NCI-H510A (cell line): ENCODE measurements around the gene FBXW8.

Source experiments
- DNase-seq: peaks from one replicate; lab custom pipeline; 2025; lab: John Stamatoyannopoulos, UW

FBXW8 gene

DNA sequence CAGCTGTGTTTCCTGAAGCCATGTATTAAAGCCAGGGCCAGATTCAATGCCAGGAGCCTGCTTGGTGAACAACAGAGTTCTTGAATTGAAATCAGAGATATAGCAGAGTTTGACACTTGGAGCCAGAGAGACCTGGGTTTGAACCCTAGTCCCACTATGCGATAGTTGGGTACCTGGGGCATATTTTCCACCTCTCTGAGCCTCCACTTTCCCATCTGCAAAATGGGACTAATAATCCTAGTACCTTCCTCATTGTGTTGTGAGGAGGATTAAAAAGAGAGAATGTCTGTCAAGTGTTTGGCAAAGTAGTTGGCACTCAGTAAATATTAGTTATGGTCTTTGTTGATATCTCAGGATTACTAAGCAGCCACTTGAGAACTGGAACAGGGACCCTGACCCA, 23.5 kb upstream of the FBXW8 start:
- no peak for DNase-seq

DNA sequence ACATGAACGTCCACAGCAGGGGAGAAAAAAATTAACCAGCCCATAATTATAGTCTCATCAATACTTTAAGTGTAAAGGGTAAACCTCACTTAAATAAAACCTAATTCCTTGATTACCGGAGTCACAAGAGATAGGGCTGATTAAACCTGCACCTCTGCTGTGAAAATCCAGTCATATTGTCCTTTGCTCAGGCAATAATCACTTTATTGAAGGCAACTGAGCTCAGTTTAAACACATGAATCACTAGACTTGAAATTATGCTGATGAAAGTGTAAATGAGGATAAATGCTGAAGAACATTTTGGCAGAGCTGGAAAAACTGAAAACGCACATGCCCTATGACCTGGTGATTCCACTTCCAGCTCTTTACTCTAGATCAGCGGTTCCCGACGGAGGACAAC, 22.9 kb upstream of the FBXW8 start:
- DNase-seq = no peak

DNA sequence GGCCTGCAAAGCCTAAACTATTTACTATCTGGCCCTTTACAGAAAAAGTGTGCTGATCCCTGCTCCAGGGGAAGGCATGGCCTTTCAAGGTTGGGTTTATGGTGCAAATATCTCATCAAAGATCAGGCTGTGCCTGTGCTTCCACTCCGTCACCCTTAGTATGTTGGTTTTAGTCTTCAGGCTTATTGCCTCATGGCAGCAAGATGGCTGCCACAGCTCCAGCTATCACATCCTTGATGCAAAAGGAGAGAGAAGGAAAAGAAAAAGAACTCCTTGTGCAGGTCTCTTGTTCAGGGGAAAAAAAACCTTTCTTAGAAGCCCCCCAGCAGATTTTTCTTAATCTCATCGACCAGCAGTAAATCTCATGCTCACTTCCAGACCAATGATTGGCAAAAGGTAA, 20.4 kb upstream of the FBXW8 start:
- no peak for DNase-seq

DNA sequence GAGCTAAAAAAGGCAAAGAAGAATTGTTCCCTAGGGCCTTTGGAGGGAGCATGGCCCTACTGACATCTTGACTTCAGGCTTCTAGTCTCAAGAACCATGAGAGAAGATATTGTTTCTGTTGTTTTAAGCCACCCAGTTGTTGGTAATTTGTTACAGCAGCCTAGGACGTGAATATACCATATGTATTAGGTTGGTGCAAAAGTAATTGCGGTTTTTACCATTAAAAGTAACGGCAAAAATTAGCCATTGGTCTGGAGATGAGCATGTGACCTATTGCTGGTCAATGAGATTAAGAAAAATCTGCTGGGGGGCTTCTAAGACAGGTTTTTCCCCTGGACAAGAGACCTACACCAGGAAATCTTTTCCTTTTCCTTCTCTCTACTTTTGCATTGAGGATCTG, 19.7 kb upstream of the FBXW8 start:
- DNase-seq = no peak

DNA sequence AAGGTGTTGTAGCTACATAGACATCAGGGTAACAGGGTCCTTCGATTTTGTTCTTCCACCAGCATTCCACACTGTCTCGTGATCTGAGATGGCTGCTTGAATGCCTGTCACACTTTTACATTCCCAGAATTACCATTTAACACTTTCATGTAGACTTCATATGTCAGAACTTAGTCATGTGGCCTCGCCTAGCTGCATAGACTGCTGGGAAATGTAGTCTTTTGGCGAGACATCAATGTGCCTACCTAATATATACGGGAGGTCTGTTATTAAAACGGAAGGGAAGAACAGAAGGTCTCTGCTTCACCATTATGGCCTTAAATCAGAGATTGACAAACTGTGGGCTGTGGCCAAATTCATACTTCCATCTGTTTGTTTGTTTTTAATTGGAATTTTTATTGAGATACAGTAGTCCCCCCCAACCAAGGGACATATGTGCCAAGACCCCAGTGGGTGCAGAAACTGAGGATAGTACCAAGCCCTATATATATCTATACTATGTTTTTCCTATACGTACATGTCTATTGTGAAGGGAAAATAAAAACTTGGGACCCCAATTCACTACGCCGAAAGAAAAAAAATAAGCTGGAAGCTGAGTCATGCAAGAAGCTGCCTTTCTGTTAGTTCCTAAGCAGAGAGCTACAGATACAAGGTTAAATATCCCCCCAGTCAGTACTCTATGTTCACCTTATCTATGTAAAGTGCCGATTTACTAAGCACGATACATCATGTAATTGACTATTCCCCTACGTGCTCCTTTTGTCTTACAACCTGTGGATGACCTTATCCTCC, 18.2 kb upstream of the FBXW8 start:
- DNase-seq = no peak

DNA sequence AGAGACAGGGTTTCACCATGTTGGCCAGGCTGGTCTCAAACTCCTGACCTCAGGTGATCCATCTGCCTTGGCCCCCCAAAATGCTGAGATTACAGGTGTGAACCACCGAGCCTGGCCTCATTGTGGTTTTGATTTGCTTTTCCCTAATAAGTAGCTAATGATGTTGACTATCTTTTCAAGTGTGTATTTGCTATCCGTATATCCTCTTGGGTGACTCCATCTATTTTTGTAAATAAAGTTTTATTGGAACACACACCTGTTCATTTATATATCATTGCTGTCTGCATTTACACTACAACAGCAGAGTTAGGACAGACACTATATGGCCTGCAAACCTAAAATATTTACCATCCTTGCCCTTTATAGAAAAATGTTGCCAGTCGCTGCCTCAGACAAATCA, 15.8 kb upstream of the FBXW8 start:
- DNase-seq = no peak

DNA sequence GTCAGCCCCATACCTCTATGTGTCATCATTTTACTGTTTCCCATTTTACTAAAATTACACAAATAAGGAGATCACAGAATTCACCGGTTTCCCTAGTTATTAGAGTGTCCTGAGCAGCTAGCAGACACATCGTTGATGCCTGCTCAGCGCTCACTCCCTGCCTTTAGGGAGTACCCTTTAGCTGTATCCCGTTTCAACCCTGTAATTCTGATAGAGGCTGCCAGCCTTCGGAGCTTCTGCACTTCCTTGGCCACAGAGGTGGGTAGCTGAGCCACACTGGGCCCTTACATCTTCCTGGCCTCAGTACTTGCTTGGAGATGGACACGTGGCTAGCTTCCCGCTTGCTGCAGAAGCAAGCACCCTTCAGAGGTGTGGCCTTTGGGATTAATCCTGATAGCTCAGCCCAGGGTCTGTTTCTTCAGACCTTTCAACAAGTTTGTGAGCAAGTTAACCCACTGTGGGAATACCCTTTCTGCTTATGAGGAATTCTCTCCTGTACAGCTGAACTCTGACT, 14.3 kb upstream of the FBXW8 start:
- no peak for DNase-seq

DNA sequence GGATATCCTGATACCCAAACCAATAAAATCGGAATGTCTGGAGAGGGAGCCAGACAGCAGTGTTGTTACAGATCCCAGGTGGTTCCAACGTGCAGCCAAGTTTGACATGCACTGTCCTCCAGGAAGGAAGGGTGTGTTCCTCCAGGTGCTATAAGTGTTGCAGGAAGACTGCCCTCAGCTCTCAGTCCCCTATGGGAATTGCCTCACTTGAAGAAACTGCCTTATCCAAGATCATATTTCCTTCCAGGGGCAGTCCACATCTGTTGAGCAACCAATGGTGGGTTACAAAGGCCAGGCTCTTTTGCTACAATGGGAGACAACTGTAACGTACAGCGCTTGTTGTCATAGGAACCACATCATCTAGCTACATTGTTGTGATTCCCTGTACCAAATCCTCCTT, 13.3 kb upstream of the FBXW8 start:
- no peak for DNase-seq

DNA sequence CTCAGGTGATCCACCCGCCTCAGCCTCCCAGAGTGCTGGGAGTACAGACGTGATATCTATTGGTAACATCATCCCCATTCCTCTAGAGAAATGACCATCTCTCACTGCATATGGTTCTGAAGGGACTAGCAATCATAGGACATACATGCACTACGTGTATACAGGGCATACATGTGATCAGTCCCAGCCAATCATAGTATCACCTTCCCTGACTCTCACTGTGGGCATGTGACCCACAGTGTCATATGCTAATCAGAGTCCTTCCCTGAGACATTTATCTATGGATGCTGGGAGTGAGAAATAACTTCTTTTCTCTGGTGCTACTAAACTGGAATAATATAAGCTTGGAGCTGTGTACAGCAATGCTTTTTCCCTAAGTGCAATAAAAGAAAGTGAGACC, 12.1 kb upstream of the FBXW8 start:
- no peak for DNase-seq

DNA sequence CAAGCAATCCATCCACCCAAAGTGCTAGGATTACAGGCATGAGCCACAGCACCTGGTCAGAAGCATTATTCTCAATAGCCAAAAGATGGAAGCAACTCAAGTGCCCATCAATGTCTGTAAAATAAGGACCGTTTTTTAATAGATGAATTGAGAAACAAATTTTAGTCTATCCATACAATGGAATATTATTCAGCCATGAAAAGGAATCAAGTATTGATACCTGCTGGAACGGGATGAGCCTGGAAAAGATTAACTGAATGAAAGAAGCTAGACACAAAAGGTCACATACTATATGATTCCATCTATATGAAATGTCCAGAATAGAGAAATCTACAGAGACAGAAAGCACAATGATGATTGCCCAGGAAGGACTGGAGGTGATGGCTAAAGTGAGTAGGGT, 9.1 kb upstream of the FBXW8 start:
- DNase-seq = no peak

DNA sequence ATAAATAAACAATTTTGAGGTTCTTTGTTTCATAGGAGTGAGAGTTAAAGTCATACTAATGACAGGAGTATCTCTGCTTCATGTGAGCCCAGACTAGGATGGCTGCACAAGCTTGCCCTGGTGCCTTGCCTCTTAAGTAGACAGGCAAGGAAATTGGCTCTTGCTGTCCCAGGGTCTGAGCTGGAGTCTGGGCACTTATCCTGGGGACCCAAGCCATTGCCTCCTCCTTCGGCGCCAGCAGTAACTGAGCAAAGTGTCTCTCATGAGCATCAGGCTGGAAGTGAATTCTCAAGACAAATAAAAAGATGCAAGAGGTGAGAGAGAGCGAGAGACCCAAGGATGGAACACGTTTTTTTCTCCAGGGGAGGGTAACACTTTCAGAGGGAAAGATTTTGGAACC, 6.9 kb upstream of the FBXW8 start:
- DNase-seq = no peak

DNA sequence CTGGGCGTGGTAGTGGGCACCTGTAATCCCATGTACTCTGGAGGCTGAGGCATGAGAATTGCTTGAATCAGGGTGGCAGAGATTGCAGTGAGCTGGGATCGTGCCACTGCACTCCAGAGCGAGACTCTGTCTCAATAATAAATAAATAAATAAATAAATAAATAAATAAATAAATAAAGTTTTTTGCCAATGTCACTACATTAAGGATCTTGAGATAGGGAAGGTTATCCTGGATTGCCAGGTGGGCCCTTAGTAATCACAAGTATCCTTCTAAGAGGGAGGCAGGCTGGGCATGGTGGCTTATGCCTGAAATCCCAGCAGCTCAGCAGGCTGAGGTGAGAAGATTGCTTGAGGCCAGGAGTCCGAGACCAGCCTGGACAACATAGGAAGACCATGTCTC, 4.5 kb upstream of the FBXW8 start:
- no peak for DNase-seq

DNA sequence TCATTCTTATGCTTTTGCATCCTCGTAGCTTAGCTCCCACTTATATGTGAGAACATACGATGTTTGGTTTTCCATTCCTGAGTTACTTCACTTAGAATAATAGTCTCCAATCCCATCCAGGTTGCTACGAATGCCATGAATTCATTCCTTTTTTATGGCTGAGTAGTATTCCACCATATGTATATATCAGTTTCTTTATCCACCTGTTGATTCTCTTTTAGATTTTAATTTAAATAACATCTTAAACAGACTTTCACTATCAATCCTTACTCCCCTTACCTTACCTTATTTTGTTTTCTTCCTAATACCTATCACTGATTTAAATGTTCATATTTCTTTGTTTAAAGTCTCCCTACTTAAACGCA, 488 bp upstream of the FBXW8 start:
- DNase-seq = no peak

DNA sequence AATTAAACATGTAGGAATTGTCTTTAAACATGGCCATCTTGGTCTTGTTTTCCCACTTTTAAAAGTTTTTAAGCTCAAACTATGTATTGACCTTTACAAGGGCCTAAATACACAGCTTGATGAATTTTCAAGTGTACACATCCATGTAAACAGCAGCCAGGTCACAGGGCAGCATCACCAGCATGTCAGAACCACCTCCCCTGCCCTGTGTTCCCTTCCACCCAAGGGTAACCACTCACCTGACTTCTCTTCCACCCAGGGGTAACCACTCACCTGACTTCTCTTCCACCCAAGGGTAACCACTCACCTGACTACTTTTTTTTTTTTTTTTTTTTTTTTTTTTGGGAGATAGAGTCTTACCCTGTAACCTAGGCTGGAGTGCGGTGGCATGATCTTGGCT, 4.6 kb downstream of the FBXW8 start:
- no peak for DNase-seq

DNA sequence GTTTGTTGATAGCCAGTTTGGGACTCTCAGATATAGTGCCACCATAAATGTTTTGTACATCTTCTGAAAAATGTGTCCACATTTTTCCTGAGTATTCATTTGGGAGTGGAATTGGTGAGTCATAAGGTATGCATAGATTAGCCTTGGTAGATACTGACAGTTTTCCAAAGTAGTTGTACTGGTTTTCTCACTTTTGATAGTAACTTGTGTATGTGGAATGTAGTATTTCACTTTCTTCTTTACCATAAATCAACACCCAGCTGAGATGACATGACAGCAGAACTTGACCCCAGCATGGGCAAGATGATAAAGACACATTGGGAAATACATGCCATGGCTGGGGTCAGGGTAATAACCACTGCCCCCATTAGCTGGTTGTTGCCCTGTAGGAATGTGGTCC, 5.4 kb downstream of the FBXW8 start:
- DNase-seq = no peak

DNA sequence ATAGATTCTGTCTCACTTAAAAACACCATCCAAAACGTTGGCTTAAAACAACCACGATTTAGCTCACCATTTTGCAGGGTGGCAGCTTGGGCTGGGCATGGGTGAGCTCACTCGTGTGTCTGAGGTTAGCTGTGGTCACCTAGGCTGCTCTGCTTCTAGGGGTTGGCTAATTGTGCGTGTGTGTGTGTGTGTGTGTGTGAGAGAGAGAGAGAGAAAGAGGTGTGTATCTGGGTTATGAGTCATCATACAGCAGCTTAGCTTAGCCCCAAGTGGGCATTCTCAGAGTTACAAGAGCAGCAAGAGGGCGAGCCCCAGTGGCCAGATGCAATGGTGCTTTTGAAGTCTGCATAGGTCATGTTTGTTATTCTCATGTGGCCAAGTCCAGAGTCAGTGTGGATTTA, 6.0 kb downstream of the FBXW8 start:
- peak; percentile 88 for DNase-seq

DNA sequence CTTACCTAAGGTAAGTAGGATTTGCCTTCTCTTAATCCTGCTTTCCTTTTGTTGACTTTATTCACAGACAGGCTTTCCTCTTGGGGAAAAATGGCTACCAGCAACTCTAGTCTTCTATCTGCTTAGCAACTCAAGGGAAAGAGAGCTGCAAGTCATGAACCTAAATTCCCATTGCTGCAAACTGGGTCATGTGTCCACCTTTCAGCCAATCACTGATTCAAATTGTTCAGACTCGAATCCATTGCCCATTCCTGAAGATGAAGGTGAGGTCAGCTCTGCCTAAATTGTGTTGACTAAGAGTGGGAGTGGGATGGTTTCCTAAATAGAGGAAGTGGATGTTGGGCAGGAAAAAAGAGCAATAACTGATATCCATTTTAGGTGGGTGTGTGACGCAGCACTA, 7.7 kb downstream of the FBXW8 start:
- DNase-seq = no peak

DNA sequence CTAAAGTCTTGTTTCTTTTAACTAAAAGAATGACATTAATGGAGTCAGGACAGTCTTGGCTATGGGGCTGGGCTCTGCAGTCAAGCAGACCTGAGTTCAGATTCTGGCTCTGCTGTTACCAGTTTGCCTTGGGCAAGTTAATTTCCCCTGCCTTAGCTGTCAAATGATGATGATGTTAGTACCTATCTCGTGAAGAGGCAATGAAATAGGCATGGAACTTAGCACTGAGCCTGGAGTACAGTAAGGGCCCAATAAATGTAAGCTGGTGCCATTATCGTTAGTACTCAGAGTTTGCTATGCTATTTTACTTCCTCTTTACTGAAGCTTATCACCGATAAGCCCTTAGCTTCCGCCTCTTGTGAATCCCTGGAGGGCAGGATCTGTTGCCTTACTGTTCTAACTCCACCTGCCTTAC, 8.5 kb downstream of the FBXW8 start:
- peak; percentile 44 for DNase-seq

DNA sequence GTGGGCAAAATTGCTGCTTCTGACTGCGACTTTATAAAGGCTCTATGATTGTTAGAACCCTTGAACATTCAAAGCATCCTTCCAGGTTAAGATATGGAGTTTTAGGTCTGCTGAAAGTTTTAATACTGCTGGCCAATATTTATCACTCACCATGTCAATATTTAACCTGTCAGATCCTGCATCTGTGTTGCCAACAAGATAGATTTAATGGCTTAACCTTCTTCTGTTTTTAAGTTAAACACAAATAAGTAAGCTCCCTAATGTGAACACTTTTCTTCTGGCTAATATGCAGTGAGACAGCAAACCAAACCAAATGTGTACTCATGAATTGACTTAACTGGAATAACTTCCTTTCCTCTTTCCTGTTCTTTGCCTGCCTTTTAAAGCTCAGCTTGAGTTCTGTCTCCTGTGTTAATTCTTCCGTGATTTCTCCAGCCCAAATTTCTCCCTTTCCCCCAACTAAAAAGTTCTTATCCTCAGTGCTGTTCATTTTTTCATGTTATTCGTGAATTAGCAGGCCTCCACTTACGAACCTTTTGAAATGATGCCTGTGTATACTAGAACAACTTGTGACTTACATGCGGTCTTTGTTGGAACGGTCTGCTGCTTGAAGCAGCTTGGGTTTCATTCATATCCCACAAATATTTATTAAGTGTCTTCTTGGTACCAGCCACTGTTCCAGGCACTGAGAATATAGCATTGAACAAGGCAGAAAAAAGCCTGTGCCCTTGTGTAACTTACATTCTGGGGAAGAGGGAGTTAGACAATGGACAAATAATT, 9.1 kb downstream of the FBXW8 start:
- DNase-seq = no peak

DNA sequence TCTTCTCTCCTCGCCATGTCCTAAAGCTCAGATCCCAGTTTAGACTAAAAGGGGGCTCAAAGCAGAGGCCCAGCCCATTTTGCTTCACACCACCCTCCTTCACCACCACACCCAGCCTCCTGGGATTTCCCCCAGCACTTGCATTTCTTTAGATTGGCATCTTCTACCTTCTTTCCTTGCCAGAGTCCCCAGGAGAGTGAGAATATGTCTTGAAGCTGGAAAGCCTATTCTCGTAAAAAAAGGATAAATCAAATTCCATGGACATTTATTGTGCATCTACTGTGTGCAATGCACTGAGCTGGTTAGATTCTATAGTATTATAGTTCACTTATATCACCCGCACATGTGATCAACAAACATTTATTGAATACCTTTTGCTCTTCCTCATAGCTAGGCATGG, 10.2 kb downstream of the FBXW8 start:
- DNase-seq = no peak

DNA sequence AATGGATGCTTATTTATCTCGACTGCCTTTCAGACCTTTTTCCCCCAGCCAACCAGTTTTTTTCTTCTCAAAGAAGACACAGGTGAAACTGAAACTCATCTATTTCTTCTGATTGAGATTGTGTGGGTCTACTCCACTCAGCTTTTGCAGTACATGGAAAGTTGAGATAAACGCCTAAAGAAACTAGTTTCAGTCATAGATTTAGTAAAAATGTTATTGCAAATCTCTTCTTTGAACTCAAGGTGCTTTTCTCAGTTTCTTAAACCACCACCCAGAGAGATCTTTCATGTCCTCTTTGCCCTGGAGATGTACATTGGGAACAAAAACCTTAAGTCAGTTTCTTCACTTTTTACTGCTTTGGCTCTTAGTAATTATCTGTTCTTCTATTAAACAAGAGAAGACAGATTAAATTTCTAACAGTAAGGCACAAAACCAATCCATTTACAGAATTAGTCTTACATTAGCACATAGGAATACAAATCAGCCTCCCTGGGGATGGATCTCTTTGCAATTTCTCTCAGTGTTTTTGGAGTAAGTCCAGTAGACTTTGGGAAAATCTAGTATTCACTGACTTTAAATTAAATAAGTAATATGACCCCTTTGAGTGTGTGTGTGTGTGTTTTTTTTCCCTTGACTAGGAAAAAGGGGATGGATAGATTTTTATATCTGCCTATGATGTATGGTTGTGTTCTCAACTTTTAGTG, 11.6 kb downstream of the FBXW8 start:
- no peak for DNase-seq

DNA sequence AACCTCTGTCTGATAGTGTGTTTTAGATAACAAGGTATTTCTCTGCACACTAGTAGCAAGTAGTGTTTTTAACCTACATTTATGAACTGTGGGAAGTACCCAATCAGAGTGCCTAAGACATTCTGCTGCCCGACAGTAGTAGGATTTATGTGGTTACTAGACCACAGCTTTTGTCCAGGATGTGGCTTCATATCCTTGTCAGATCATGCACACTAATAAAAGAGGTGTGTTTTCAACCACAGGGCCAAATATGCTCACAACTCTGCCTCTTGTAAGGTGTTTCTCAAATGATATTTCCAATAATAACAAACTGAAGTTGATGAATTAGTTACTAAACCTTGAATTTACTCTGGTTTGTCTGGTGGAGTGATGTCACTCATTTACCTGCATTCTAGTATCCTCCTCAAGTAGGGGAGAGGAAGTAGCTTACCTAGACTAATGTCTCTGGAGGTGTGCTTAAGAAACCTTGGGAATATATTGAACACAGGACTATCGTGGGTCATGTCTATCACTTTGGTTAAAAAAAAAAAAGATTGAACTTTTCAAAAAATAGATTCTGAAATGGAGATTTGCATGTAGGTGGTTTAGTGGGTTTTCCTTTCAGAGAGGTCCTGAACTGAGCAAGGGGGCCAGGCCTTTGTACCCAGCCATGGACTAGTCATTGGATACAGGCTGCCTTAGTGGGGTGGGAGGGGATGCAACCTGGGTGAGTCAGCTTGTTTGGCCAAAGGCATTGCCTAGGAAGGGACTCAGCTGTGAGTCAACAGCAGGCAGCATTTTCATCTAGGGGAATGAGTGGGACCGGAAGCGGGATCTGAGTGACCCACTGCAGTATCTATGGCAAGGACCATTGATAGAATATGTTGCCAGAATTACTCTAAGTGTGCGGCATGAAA, 14.1 kb downstream of the FBXW8 start:
- DNase-seq = no peak
